GM18861 (cell line): ENCODE results near the gene LARP4.
A peak's percentile ranks its signal among the peaks of the same experiment; 100 is the strongest.
"Not testable (repeated sequence)": the region's sequence is repeated elsewhere in the genome, so short reads cannot be mapped to it uniquely, and the experiment has no call there.

Experiments used
- ATAC-seq: cut with Tn5 transposase; IDR thresholded peaks from one replicate; pipeline ENCODE4 v1.9.1; 2021; ENCODE audit not compliant: unreplicated experiment

LARP4 gene

GRCh38 chr12:50400638-50401499, at the start of gene LARP4:
Gene LARP4 (plus strand): TSS chr12:50400885. CDS start chr12:50401011, 126 bp downstream.
- peak; percentile 86 for ATAC-seq

- no peak for ATAC-seq
Measured at GRCh38 chr12:50351120-50352043, 49.3 kb upstream of the LARP4 start.

- no peak for ATAC-seq
Measured at GRCh38 chr12:50353404-50353803, 47.3 kb upstream of the LARP4 start.

GRCh38 chr12:50353869-50354593, 46.7 kb upstream of the LARP4 start:
- ATAC-seq: no peak

- no peak for ATAC-seq
Measured at GRCh38 chr12:50354908-50355307, 45.8 kb upstream of the LARP4 start.

GRCh38 chr12:50355365-50355764, 45.3 kb upstream of the LARP4 start:
- ATAC-seq: no peak

GRCh38 chr12:50362671-50363070, 38.0 kb upstream of the LARP4 start:
- ATAC-seq: no peak

- ATAC-seq: no peak
Measured at GRCh38 chr12:50363141-50363540, 37.5 kb upstream of the LARP4 start.

GRCh38 chr12:50365709-50366406, 34.8 kb upstream of the LARP4 start:
- ATAC-seq: no peak

- ATAC-seq: not testable (repeated sequence)
Measured at GRCh38 chr12:50370672-50371071, 30.0 kb upstream of the LARP4 start.

GRCh38 chr12:50375802-50376201, 24.9 kb upstream of the LARP4 start:
- ATAC-seq: no peak

- no peak for ATAC-seq
Measured at GRCh38 chr12:50380761-50381325, 19.8 kb upstream of the LARP4 start.

- no peak for ATAC-seq
Measured at GRCh38 chr12:50387487-50387886, 13.2 kb upstream of the LARP4 start.

- ATAC-seq: no peak
Measured at GRCh38 chr12:50387972-50388478, 12.7 kb upstream of the LARP4 start.

GRCh38 chr12:50388793-50389192, 11.9 kb upstream of the LARP4 start:
- not testable (repeated sequence) for ATAC-seq

- ATAC-seq: no peak
Measured at GRCh38 chr12:50390316-50390741, 10.4 kb upstream of the LARP4 start.

GRCh38 chr12:50394469-50395029, 6.1 kb upstream of the LARP4 start:
- ATAC-seq: no peak

- ATAC-seq: no peak
Measured at GRCh38 chr12:50397117-50397650, 3.5 kb upstream of the LARP4 start.

- no peak for ATAC-seq
Measured at GRCh38 chr12:50398931-50399330, 1.8 kb upstream of the LARP4 start.
